Measurements from ENCODE around the gene MRPL45. TPM values are rescaled to one million over a fixed set of nuclear protein-coding genes. Genes with fewer than 3 reads are reported as not detected.

MRPL45 gene
- total and polyA plus RNA-seq, 9 of the 15 experiments (the other 6 are each of a cell fraction or from before 2014, with no cell fraction given): 48.4 to 228 (median 76.8) TPM

GRCh38 chr17:38349097-38349730, 52.2 kb downstream of the MRPL45 start:
- in situ Hi-C loops (cut with MboI): loop anchor here (5.0 to 10.0 kb wide), 2 partner anchors 63 to 126 kb away; no protein-coding TSS in a partner anchor
- peak; percentile 82 for ATAC-seq
- Histone ChIP-seq H2AFZ (ENCODE audit: low read depth, low read length) (no peak overlapping the region), H4K20me1 (replicated peaks; ENCODE audit: control insufficient read depth, insufficient read depth, low read length) (peaks cover 5% of the 10 kb centered on the region; the same call in 1 of the 2 replicates), H3K79me2 (ENCODE audit: control insufficient read depth, insufficient read depth, low read length) (peaks cover 12% of the 10 kb centered on the region), H3K9me1 (ENCODE audit: control insufficient read depth, insufficient read depth, low read length) (no peaks in the 10 kb centered on the region), H3K9me3 (replicated peaks; ENCODE audit: control insufficient read depth, insufficient read depth, low read depth, low read length) (no peaks in the 10 kb centered on the region), H3K36me3 (ENCODE audit: control insufficient read depth, insufficient read depth, low read length) (no peaks in the 10 kb centered on the region), H3K4me1 (replicated peaks in 1 of 2; ENCODE audit: control insufficient read depth in 2 of 2, insufficient read depth in 2 of 2, low read length in 2 of 2) (peaks cover 20 to 22% of the 10 kb centered on the region in 2 experiments; a peak in 4 of 5 replicates), H3K9ac (ENCODE audit: insufficient read depth in 1 of 2, low read depth in 2 of 2, low read length in 2 of 2) (no peak overlapping the region), H3K27ac (ENCODE audit: extremely low read depth, low read depth, low read length) (no peak overlapping the region), H3K4me2 (ENCODE audit: insufficient read depth, low read length) (no peak overlapping the region; the same call in 1 of the 2 replicates), H3K27me3 (ENCODE audit: control insufficient read depth in 2 of 2, insufficient read depth in 2 of 2, low read length in 2 of 2) (peaks cover 4 to 11% of the 10 kb centered on the region in 2 experiments; a peak in 4 of 5 replicates), H3K4me3 (no peak overlapping the region)
- BruUV-seq (replicated peaks): no TSS peak
- CTCF ChIA-PET (ENCODE audit: low intra/inter-chr PET ratio): interaction anchor here (1.1 to 3.8 kb wide), 2 partner anchors 17 to 66 kb away, joined by 5 to 42 read pairs; no protein-coding TSS in a partner anchor
- POLR2A ChIA-PET: interaction anchor here (0.6 to 1.3 kb wide), 11 partner anchors 10 to 136 kb away, joined by 3 to 6 read pairs (median 3); no protein-coding TSS in a partner anchor
- FAIRE-seq: no peak
- peak; percentile 64 to 90 (median 68) for DNase-seq (ENCODE audit: extremely low read depth in 1 of 4, low spot score in 3 of 4)
- intact Hi-C loops (cut with micrococcal nuclease): loop anchor here (1.0 kb wide), 1 partner anchor 65 kb away; no protein-coding TSS in a partner anchor
- WGBS (ENCODE audit: insufficient coverage, low coverage, missing lambda C conversion rate): 13% methylated on average over 8 of the region's 8 CpGs
- no peak for TF ChIP-seq BRF1 (IDR thresholded peaks at IDR 0.05; ENCODE audit: borderline replicate concordance, extremely low read depth, insufficient read length)
- 0 out of 4 replicates have a peak, but pooled peaks of 1 of the 2 experiments have one; percentile 43 for TF ChIP-seq MAZ (CRISPR knock-in tag; conservative IDR thresholded peaks at IDR 0.05 in 1 of 2, IDR thresholded peaks at IDR 0.05 in 1 of 2)
- no peak for TF ChIP-seq ZBTB11 (CRISPR knock-in tag; IDR thresholded peaks at IDR 0.05)
- TF ChIP-seq MLLT1 (IDR thresholded peaks at IDR 0.05): no peak
- TF ChIP-seq E2F4 (CRISPR knock-in tag; IDR thresholded peaks at IDR 0.05; ENCODE audit: low read depth): no peak
- TF ChIP-seq RBM39 (optimal IDR thresholded peaks at IDR 0.05; ENCODE audit: low read depth, low read length): no peak
- peak; percentile 68; the same call in 1 of the 2 replicates for TF ChIP-seq GATA2 (CRISPR knock-in tag; IDR thresholded peaks at IDR 0.05)
- TF ChIP-seq ZNF75A (CRISPR knock-in tag; IDR thresholded peaks at IDR 0.05): peak; percentile 77

Measured in K562 (cell line).